Immature natural killer cell (primary cell): Measurements from ENCODE around the gene PNO1. TPM values are rescaled to one million over a fixed set of nuclear protein-coding genes. Genes with fewer than 3 reads are reported as not detected.
A peak's percentile ranks its signal among the peaks of the same experiment; 100 is the strongest.

Experiments
- DNase-seq, 3 donors: peaks; one replicate each; pipeline ENCODE4 v3.0.0; 2022; ENCODE audit warnings: mixed read lengths in 1 of 3
- H3K27ac Mint-ChIP-seq, 6 donors: one replicate each; pipeline ENCODE4 v1.8.0; 2020; ENCODE audit warnings: mixed read lengths in 6 of 6, mild to moderate bottlenecking in 5 of 6, inconsistent platforms in 4 of 6, moderate library complexity in 3 of 6
- H3K27me3 Mint-ChIP-seq, 3 donors: one replicate each; pipeline ENCODE4 v1.8.0; 2020 to 2021; ENCODE audit warnings: low read depth in 3 of 3, mild to moderate bottlenecking in 3 of 3, mixed read lengths in 3 of 3, moderate library complexity in 3 of 3, inconsistent platforms in 1 of 3
- H3K36me3 Mint-ChIP-seq, 3 donors: one replicate each; pipeline ENCODE4 v1.8.0; 2020; ENCODE audit warnings: mixed read lengths in 3 of 3, inconsistent platforms in 2 of 3, mild to moderate bottlenecking in 2 of 3
- H3K4me1 Mint-ChIP-seq, 2 donors: one replicate each; pipeline ENCODE4 v1.8.0; 2020; ENCODE audit warnings: inconsistent platforms in 2 of 2, mild to moderate bottlenecking in 2 of 2, mixed read lengths in 2 of 2, moderate library complexity in 1 of 2
- H3K4me3 Mint-ChIP-seq, 5 donors: one replicate each; pipeline ENCODE4 v1.8.0; 2020; ENCODE audit warnings: mild to moderate bottlenecking in 5 of 5, mixed read lengths in 5 of 5, inconsistent platforms in 3 of 5, moderate library complexity in 3 of 5
- H3K9me3 Mint-ChIP-seq, 6 donors: one replicate each; pipeline ENCODE4 v1.8.0; 2020; ENCODE audit warnings: mild to moderate bottlenecking in 6 of 6, mixed read lengths in 6 of 6, inconsistent platforms in 4 of 6, moderate library complexity in 3 of 6
- polyA plus RNA-seq, 3 donors: library from polyadenylated mRNA; unstranded; fragments of 300-500 nt; fragmentation: Illumina TruSeq; gene quantifications; one replicate each; pipeline ENCODE4 v1.2.3, GENCODE V29; 2021

PNO1 gene
- polyA plus RNA-seq, 3 donors from 2014 or later = 14.8 to 15.5 (median 14.8) TPM

- peaks cover 22 to 41% (median 32%) of the 10 kb centered on the region in 3 donors for H3K36me3 Mint-ChIP-seq
- H3K27ac Mint-ChIP-seq = peak overlapping the region in 1 of 6 donors; percentile 3
- no peak overlapping the region for H3K4me3 Mint-ChIP-seq
- no peaks in the 10 kb centered on the region for H3K9me3 Mint-ChIP-seq
- H3K4me1 Mint-ChIP-seq = no peaks in the 10 kb centered on the region
- no peak for DNase-seq
- no peaks in the 10 kb centered on the region for H3K27me3 Mint-ChIP-seq
Observed at GRCh38 chr2:68134120-68134519, 23.6 kb upstream of the PNO1 start.

- Mint-ChIP-seq H3K9me3 (no peaks in the 10 kb centered on the region), H3K27ac (no peak overlapping the region), H3K4me3 (no peak overlapping the region), H3K4me1 (no peaks in the 10 kb centered on the region), H3K27me3 (no peaks in the 10 kb centered on the region), H3K36me3 (peaks cover 24 to 42% (median 30%) of the 10 kb centered on the region in 3 donors)
- no peak for DNase-seq
Observed at GRCh38 chr2:68134554-68134953, 23.1 kb upstream of the PNO1 start.

GRCh38 chr2:68135448-68136320 is 22.0 kb upstream of the PNO1 start:
- DNase-seq = no peak
- no peak overlapping the region for H3K27ac Mint-ChIP-seq
- H3K4me1 Mint-ChIP-seq = no peaks in the 10 kb centered on the region
- H3K4me3 Mint-ChIP-seq = no peak overlapping the region
- H3K27me3 Mint-ChIP-seq = no peaks in the 10 kb centered on the region
- no peaks in the 10 kb centered on the region for H3K9me3 Mint-ChIP-seq
- H3K36me3 Mint-ChIP-seq = peaks cover 25 to 41% (median 27%) of the 10 kb centered on the region in 3 donors

- Mint-ChIP-seq H3K27ac (no peak overlapping the region), H3K36me3 (peaks cover 3 to 35% (median 19%) of the 10 kb centered on the region in 3 donors), H3K9me3 (no peaks in the 10 kb centered on the region), H3K4me1 (no peaks in the 10 kb centered on the region), H3K4me3 (no peak overlapping the region), H3K27me3 (no peaks in the 10 kb centered on the region)
- no peak for DNase-seq
Observed at GRCh38 chr2:68141875-68142274, 15.8 kb upstream of the PNO1 start.

- no peak overlapping the region for H3K4me3 Mint-ChIP-seq
- H3K27ac Mint-ChIP-seq = peak overlapping the region in 1 of 6 donors; percentile 28
- DNase-seq = no peak
- no peaks in the 10 kb centered on the region for H3K9me3 Mint-ChIP-seq
- H3K27me3 Mint-ChIP-seq = peaks cover 0 to 2% (median 0%) of the 10 kb centered on the region in 3 donors
- H3K36me3 Mint-ChIP-seq = no peaks in the 10 kb centered on the region
- H3K4me1 Mint-ChIP-seq = peaks cover under 1 to 11% of the 10 kb centered on the region in 2 donors
Observed at GRCh38 chr2:68151037-68151436, 6.7 kb upstream of the PNO1 start.

GRCh38 chr2:68152681-68153347 is 4.9 kb upstream of the PNO1 start:
- DNase-seq = no peak
- Mint-ChIP-seq H3K4me3 (no peak overlapping the region), H3K4me1 (peaks cover 15 to 29% of the 10 kb centered on the region in 2 donors), H3K27me3 (peaks cover 5 to 9% (median 6%) of the 10 kb centered on the region in 3 donors), H3K9me3 (no peaks in the 10 kb centered on the region), H3K27ac (no peak overlapping the region), H3K36me3 (no peaks in the 10 kb centered on the region)

GRCh38 chr2:68155618-68156017 is 2.1 kb upstream of the PNO1 start:
- H3K9me3 Mint-ChIP-seq = no peaks in the 10 kb centered on the region
- peak overlapping the region in 1 of 6 donors; percentile 97 for H3K27ac Mint-ChIP-seq
- no peak for DNase-seq
- peaks cover 5 to 12% (median 6%) of the 10 kb centered on the region in 3 donors for H3K27me3 Mint-ChIP-seq
- H3K4me3 Mint-ChIP-seq = peak overlapping the region; percentile 27 to 96 (median 62)
- H3K4me1 Mint-ChIP-seq = peaks cover 34 to 53% of the 10 kb centered on the region in 2 donors
- H3K36me3 Mint-ChIP-seq = peaks cover 0 to 3% (median 3%) of the 10 kb centered on the region in 3 donors

GRCh38 chr2:68156419-68156818 is 1.3 kb upstream of the PNO1 start:
- Mint-ChIP-seq H3K4me3 (peak overlapping the region; percentile 91 to 99 (median 96)), H3K4me1 (peaks cover 37 to 53% of the 10 kb centered on the region in 2 donors), H3K27ac (peak overlapping the region; percentile 97 to 100 (median 100)), H3K9me3 (no peaks in the 10 kb centered on the region), H3K36me3 (peaks cover 7 to 8% (median 8%) of the 10 kb centered on the region in 3 donors), H3K27me3 (peaks cover 5 to 12% (median 6%) of the 10 kb centered on the region in 3 donors)
- DNase-seq = no peak

- peaks cover 5 to 12% (median 6%) of the 10 kb centered on the region in 3 donors for H3K27me3 Mint-ChIP-seq
- H3K4me3 Mint-ChIP-seq = peak overlapping the region; percentile 91 to 99 (median 96)
- DNase-seq = no peak
- peaks cover 8 to 10% (median 9%) of the 10 kb centered on the region in 3 donors for H3K36me3 Mint-ChIP-seq
- H3K4me1 Mint-ChIP-seq = peaks cover 37 to 53% of the 10 kb centered on the region in 2 donors
- H3K9me3 Mint-ChIP-seq = no peaks in the 10 kb centered on the region
- peak overlapping the region; percentile 97 to 100 (median 100) for H3K27ac Mint-ChIP-seq
Observed at GRCh38 chr2:68157002-68157401, 686 bp upstream of the PNO1 start.

- Mint-ChIP-seq H3K27ac (peak overlapping the region; percentile 97 to 100 (median 100)), H3K4me3 (peak overlapping the region; percentile 91 to 99 (median 96)), H3K36me3 (peaks cover 16 to 17% (median 16%) of the 10 kb centered on the region in 3 donors), H3K9me3 (no peaks in the 10 kb centered on the region), H3K4me1 (peaks cover 37 to 48% of the 10 kb centered on the region in 2 donors), H3K27me3 (peaks cover 5 to 12% (median 6%) of the 10 kb centered on the region in 3 donors)
- DNase-seq = no peak
Observed at GRCh38 chr2:68158134-68158447, 403 bp downstream of the PNO1 start.

- H3K27ac Mint-ChIP-seq = peak overlapping the region in 2 of 6 donors; percentile 3 to 49
Observed at GRCh38 chr2:68163641-68164040, 6.0 kb downstream of the PNO1 start.

GRCh38 chr2:68167186-68167585 is 9.5 kb downstream of the PNO1 start:
- Mint-ChIP-seq H3K9me3 (no peaks in the 10 kb centered on the region), H3K36me3 (peaks cover 16 to 27% (median 24%) of the 10 kb centered on the region in 3 donors), H3K4me3 (no peak overlapping the region), H3K4me1 (peaks cover 3 to 10% of the 10 kb centered on the region in 2 donors), H3K27ac (peak overlapping the region in 1 of 6 donors; percentile 30), H3K27me3 (peaks cover 0 to 2% (median 2%) of the 10 kb centered on the region in 3 donors)
- DNase-seq = no peak

More at GRCh38 chr2:68163641-68164040, 6.0 kb downstream of the PNO1 start:
- H3K4me3 Mint-ChIP-seq = no peak overlapping the region
- peaks cover 27 to 37% (median 34%) of the 10 kb centered on the region in 3 donors for H3K36me3 Mint-ChIP-seq
- H3K4me1 Mint-ChIP-seq = peaks cover 17 to 23% of the 10 kb centered on the region in 2 donors
- H3K9me3 Mint-ChIP-seq = no peaks in the 10 kb centered on the region
- peaks cover 0 to 2% (median 2%) of the 10 kb centered on the region in 3 donors for H3K27me3 Mint-ChIP-seq
- DNase-seq = no peak

- no peak overlapping the region for H3K27ac Mint-ChIP-seq
- H3K27me3 Mint-ChIP-seq = peaks cover 0 to 4% (median 0%) of the 10 kb centered on the region in 3 donors
- H3K4me3 Mint-ChIP-seq = no peak overlapping the region
- peaks cover 11 to 16% (median 13%) of the 10 kb centered on the region in 3 donors for H3K36me3 Mint-ChIP-seq
- H3K9me3 Mint-ChIP-seq = no peaks in the 10 kb centered on the region
- no peak for DNase-seq
- peaks cover 7 to 22% of the 10 kb centered on the region in 2 donors for H3K4me1 Mint-ChIP-seq
Observed at GRCh38 chr2:68169308-68169707, 11.6 kb downstream of the PNO1 start.

- H3K36me3 Mint-ChIP-seq = peaks cover 11 to 13% (median 13%) of the 10 kb centered on the region in 3 donors
- DNase-seq = no peak
- H3K27ac Mint-ChIP-seq = no peak overlapping the region
- H3K27me3 Mint-ChIP-seq = peaks cover 0 to 4% (median 0%) of the 10 kb centered on the region in 3 donors
- H3K4me3 Mint-ChIP-seq = no peak overlapping the region
- H3K4me1 Mint-ChIP-seq = peaks cover 7 to 22% of the 10 kb centered on the region in 2 donors
- no peaks in the 10 kb centered on the region for H3K9me3 Mint-ChIP-seq
Observed at GRCh38 chr2:68171146-68171545, 13.5 kb downstream of the PNO1 start.
